Measurements from ENCODE around the gene S100Z.
"Not testable (repeated sequence)": the region's sequence is repeated elsewhere in the genome, so short reads cannot be mapped to it uniquely, and the experiment has no call there.

DNA sequence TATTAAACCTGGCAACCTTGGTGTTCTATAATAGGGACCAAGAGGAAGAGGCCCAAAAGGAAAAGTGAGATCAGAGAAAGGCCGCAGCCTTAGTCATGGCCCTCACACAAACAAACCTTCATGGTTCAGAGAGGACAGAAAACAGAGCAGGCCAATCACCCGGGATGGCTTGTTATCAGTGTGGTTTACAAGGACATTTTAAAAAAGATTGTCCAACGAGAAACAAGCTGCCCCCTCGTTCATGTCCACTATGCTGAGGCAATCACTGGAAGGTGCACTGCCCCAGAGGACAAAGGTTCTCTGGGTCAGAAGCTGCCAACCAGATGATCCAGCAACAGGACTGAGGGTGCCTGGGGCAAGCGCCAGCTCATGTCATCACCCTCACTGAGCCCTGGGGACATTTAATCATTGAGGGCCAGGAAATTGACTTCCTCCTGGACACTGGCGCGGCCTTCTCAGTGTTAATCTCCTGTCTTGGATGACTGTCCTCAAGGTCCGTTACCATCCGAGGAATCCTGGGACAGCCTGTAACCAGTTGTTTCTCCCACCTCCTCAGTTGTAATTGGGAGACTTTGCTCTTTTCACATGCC, 60.6 kb downstream of the S100Z start:
- TF ChIP-seq, protein P1, sequence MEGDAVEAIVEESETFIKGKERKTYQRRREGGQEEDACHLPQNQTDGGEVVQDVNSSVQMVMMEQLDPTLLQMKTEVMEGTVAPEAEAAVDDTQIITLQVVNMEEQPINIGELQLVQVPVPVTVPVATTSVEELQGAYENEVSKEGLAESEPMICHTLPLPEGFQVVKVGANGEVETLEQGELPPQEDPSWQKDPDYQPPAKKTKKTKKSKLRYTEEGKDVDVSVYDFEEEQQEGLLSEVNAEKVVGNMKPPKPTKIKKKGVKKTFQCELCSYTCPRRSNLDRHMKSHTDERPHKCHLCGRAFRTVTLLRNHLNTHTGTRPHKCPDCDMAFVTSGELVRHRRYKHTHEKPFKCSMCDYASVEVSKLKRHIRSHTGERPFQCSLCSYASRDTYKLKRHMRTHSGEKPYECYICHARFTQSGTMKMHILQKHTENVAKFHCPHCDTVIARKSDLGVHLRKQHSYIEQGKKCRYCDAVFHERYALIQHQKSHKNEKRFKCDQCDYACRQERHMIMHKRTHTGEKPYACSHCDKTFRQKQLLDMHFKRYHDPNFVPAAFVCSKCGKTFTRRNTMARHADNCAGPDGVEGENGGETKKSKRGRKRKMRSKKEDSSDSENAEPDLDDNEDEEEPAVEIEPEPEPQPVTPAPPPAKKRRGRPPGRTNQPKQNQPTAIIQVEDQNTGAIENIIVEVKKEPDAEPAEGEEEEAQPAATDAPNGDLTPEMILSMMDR (IDR thresholded peaks at IDR 0.05): not testable (repeated sequence)
- not testable (repeated sequence) for TF ChIP-seq EZH2 (IDR thresholded peaks at IDR 0.05; ENCODE audit: borderline replicate concordance, insufficient read depth, low read depth, low read length, poor library complexity, severe bottlenecking)
